ENCODE results near the gene TOGARAM1. TPM values are rescaled to one million over a fixed set of nuclear protein-coding genes. Genes with fewer than 3 reads are reported as not detected.

TOGARAM1 gene
- polyA plus RNA-seq, 1 of the 3 experiments (the other 2 are of a cell fraction) = 2.1 TPM

DNA sequence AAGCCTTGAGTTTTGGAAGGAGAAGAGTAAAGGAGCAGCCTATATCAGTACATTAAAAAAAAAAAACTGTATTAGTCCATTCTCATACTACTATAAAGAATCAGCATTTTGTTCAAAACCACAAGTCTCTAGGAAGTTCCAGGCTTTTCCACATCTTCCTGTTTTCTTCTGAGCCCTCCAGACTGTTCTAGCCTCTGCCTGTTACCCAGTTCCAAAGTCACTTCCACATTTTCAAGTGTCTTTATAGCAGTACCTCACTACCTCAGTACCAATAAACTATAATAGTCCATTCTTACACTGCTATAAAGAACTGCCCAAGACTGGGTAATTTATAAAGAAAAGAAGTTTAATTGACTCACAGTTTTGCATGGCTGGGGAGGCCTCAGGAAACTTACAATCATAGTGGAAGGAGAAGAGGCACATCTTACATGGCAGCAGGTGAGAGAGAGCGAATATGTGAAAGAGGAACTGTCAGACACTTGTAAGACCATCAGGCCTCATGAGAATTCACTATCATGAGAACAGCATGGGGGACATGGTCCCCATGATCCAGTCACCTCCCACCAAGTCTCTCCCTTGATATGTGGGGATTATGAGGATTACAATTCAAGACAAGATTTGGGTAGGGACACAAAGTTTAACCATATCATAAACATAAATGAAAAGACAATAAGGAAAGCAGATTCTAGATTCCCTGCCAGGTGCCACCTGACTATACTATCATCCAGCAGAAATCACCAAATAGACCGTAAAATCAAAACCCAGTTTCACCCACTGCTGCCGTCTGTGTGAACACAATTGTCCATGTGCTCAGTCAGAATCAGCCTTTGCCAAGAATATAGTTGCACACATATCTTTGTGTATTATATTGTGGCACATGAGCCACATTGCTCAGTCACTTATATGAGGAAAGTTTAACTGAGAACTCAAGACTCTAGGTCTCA lies 27.8 kb downstream of the TOGARAM1 start:
- Histone ChIP-seq H3K4me1 (ENCODE audit: control insufficient read depth in 1 of 2, insufficient read depth in 2 of 2, low read depth in 1 of 2, low read length in 1 of 2) (no peaks in the 10 kb centered on the region), H3K9me3 (no peaks in the 10 kb centered on the region), H3K4me3 (ENCODE audit: low read depth in 2 of 2, low read length in 1 of 2) (no peak overlapping the region), H2AFZ (ENCODE audit: low read depth) (no peak overlapping the region), H4K20me1 (ENCODE audit: insufficient read depth) (no peaks in the 10 kb centered on the region), H3K4me2 (no peak overlapping the region), H3K9ac (no peak overlapping the region), H3K27me3 (ENCODE audit: insufficient read depth) (no peaks in the 10 kb centered on the region), H3K9me2 (no peaks in the 10 kb centered on the region), H3K79me2 (ENCODE audit: insufficient read depth) (no peaks in the 10 kb centered on the region), H3F3A (replicated peaks; ENCODE audit: insufficient read depth) (no peaks in the 10 kb centered on the region), H3K27ac (ENCODE audit: low read depth in 2 of 2, low read length in 1 of 2) (no peak overlapping the region), H3K36me3 (replicated peaks in 1 of 2; ENCODE audit: control insufficient read depth in 1 of 2, insufficient read depth in 2 of 2, low read length in 1 of 2) (no peaks in the 10 kb centered on the region)
- 95% methylated on average over 3 of the region's 3 CpGs for WGBS (ENCODE audit: low lambda C conversion rate)
- ChIA-PET CTCF (no interaction called here), POLR2A (no interaction called here)
- no peak for DNase-seq
- TF ChIP-seq GABPA (IDR thresholded peaks at IDR 0.05; ENCODE audit: low read depth) (no peak), CHD2 (IDR thresholded peaks at IDR 0.05; ENCODE audit: low read length, partially characterized antibody) (no peak), SMC3 (IDR thresholded peaks at IDR 0.05; ENCODE audit: low read depth, low read length) (no peak), RFX5 (IDR thresholded peaks at IDR 0.05; ENCODE audit: low read length) (no peak), TCF12 (IDR thresholded peaks at IDR 0.05) (no peak), MXI1 (IDR thresholded peaks at IDR 0.05; ENCODE audit: low read depth, low read length) (no peak), NRF1 (IDR thresholded peaks at IDR 0.05; ENCODE audit: low read depth, low read length) (no peak), FOXM1 (IDR thresholded peaks at IDR 0.05; ENCODE audit: low read depth) (no peak), IRF3 (IDR thresholded peaks at IDR 0.05; ENCODE audit: low read depth, low read length) (no peak), EZH2phosphoT487 (IDR thresholded peaks at IDR 0.05; ENCODE audit: borderline replicate concordance, low read depth) (no peak), USF1 (IDR thresholded peaks at IDR 0.05; ENCODE audit: borderline replicate concordance, low read depth) (no peak)
- TF ChIP-seq, protein P1, sequence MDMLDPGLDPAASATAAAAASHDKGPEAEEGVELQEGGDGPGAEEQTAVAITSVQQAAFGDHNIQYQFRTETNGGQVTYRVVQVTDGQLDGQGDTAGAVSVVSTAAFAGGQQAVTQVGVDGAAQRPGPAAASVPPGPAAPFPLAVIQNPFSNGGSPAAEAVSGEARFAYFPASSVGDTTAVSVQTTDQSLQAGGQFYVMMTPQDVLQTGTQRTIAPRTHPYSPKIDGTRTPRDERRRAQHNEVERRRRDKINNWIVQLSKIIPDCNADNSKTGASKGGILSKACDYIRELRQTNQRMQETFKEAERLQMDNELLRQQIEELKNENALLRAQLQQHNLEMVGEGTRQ (IDR thresholded peaks at IDR 0.05; ENCODE audit: borderline replicate concordance, low read depth, low read length) = no peak

DNA sequence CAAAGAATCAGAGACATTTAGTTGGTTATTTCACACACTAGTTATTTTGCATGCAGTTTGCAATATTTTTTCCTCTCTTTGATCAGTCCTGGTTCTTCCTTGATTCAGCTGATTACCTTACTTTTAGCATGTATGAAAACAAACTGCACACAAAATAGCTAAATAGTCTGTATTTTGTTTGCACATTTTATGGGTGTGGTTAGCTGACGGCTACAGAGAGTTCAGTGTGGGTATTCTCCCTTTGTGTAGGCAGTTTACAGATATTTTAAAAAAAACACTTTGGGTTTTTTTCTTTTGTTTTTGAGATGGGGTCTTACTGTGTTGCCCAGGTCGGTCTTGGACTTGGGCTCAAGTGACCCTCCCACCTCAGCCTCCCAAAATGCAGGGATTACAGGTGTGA lies 28.5 kb downstream of the TOGARAM1 start:
- Histone ChIP-seq H3K9me2 (no peaks in the 10 kb centered on the region), H3K4me3 (ENCODE audit: low read depth in 2 of 2, low read length in 1 of 2) (no peak overlapping the region), H4K20me1 (ENCODE audit: insufficient read depth) (no peaks in the 10 kb centered on the region), H3K36me3 (replicated peaks in 1 of 2; ENCODE audit: control insufficient read depth in 1 of 2, insufficient read depth in 2 of 2, low read length in 1 of 2) (no peaks in the 10 kb centered on the region), H2AFZ (ENCODE audit: low read depth) (no peak overlapping the region), H3K79me2 (ENCODE audit: insufficient read depth) (no peaks in the 10 kb centered on the region), H3K4me2 (no peak overlapping the region), H3K9ac (no peak overlapping the region), H3F3A (replicated peaks; ENCODE audit: insufficient read depth) (no peaks in the 10 kb centered on the region), H3K9me3 (no peaks in the 10 kb centered on the region), H3K27ac (ENCODE audit: low read depth in 2 of 2, low read length in 1 of 2) (no peak overlapping the region), H3K4me1 (ENCODE audit: control insufficient read depth in 1 of 2, insufficient read depth in 2 of 2, low read depth in 1 of 2, low read length in 1 of 2) (no peaks in the 10 kb centered on the region), H3K27me3 (ENCODE audit: insufficient read depth) (no peaks in the 10 kb centered on the region)
- ChIA-PET POLR2A (no interaction called here), CTCF (no interaction called here)
- DNase-seq = no peak
- WGBS (ENCODE audit: low lambda C conversion rate) = 86% methylated on average over 2 of the region's 2 CpGs
- TF ChIP-seq ELF1 (IDR thresholded peaks at IDR 0.05) (no peak), RCOR1 (IDR thresholded peaks at IDR 0.05; ENCODE audit: low read length) (no peak), RFX5 (IDR thresholded peaks at IDR 0.05; ENCODE audit: low read length) (no peak), JUND (IDR thresholded peaks at IDR 0.05) (no peak), SIN3A (IDR thresholded peaks at IDR 0.05; ENCODE audit: borderline replicate concordance, low read depth, low read length) (no peak), TAF1 (IDR thresholded peaks at IDR 0.05; ENCODE audit: borderline replicate concordance, low read depth, low read length) (no peak), GATA2 (CRISPR knock-in tag; IDR thresholded peaks at IDR 0.05) (no peak), POLR2AphosphoS5 (IDR thresholded peaks at IDR 0.05; ENCODE audit: low read depth, low read length) (no peak), YY1 (IDR thresholded peaks at IDR 0.05; ENCODE audit: low read depth) (no peak), NRF1 (IDR thresholded peaks at IDR 0.05; ENCODE audit: low read depth, low read length) (no peak), MEF2A (IDR thresholded peaks at IDR 0.05; ENCODE audit: borderline replicate concordance, low read depth) (no peak), GABPA (IDR thresholded peaks at IDR 0.05; ENCODE audit: low read depth) (no peak), EP300 (IDR thresholded peaks at IDR 0.05; ENCODE audit: borderline replicate concordance in 1 of 2, low read depth in 1 of 2, low read length in 1 of 2) (no peak), NFIC (IDR thresholded peaks at IDR 0.05; ENCODE audit: borderline replicate concordance) (no peak), FOXJ3 (CRISPR knock-in tag; IDR thresholded peaks at IDR 0.05) (no peak), EZH2phosphoT487 (IDR thresholded peaks at IDR 0.05; ENCODE audit: borderline replicate concordance, low read depth) (no peak), USF1 (IDR thresholded peaks at IDR 0.05; ENCODE audit: borderline replicate concordance, low read depth) (no peak)
- TF ChIP-seq, protein P1 (IDR thresholded peaks at IDR 0.05; ENCODE audit: borderline replicate concordance, low read depth, low read length) = no peak
